DMS153 treated with DMSO at 0.1 percent for 48 hours (cell line): ENCODE data around the gene GART.
"Not testable (repeated sequence)": the region's sequence is repeated elsewhere in the genome, so short reads cannot be mapped to it uniquely, and the experiment has no call there.

Source experiments
- DNase-seq: peaks from one replicate; lab custom pipeline; 2025; ENCODE audit not compliant: unreplicated experiment; lab: John Stamatoyannopoulos, UW

GART gene

GRCh38 chr21:33473344-33473743 lies 68.6 kb downstream of the GART start:
- no peak for DNase-seq

GRCh38 chr21:33470701-33471100 lies 71.2 kb downstream of the GART start:
- DNase-seq, result no peak

- not testable (repeated sequence) for DNase-seq
Observed at GRCh38 chr21:33469183-33469582, 72.7 kb downstream of the GART start.

GRCh38 chr21:33461538-33462250 lies 80.2 kb downstream of the GART start:
- no peak for DNase-seq

- no peak for DNase-seq
Observed at GRCh38 chr21:33458861-33459260, 83.1 kb downstream of the GART start.

- DNase-seq, result no peak
Observed at GRCh38 chr21:33455686-33456446, 86.1 kb downstream of the GART start.
